ENCODE results near the gene CIPC. TPM values are rescaled to one million over a fixed set of nuclear protein-coding genes. Genes with fewer than 3 reads are reported as not detected.

The CIPC gene
- total and polyA plus RNA-seq, 2 of the 13 experiments (the other 11 are each of a cell fraction or from before 2014, with no cell fraction given), result 7.6 to 13.9 TPM

- no peak for TF ChIP-seq NFAT5 (CRISPR knock-in tag; IDR thresholded peaks at IDR 0.05)
- TF ChIP-seq ETV6 (CRISPR knock-in tag; conservative IDR thresholded peaks at IDR 0.05), result no peak
- no peak for TF ChIP-seq ZNF329 (CRISPR knock-in tag; IDR thresholded peaks at IDR 0.05; ENCODE audit: low read depth)
- TF ChIP-seq SRF (IDR thresholded peaks at IDR 0.05; ENCODE audit: low read depth, low read length), result no peak
Observed at GRCh38 chr14:77130386-77130785, 32.3 kb downstream of the CIPC start (continued).

GRCh38 chr14:77131206-77131605 is 33.1 kb downstream of the CIPC start:
- BruUV-seq (replicated peaks), result no TSS peak
- ChIA-PET CTCF (ENCODE audit: low intra/inter-chr PET ratio, low total read pairs) (no interaction called here), POLR2A (no interaction called here)
- H3K4me3 ChIP-seq (replicated peaks in 1 of 3; ENCODE audit: insufficient read depth in 1 of 3, low read depth in 2 of 3, low read length in 3 of 3), result no peak overlapping the region
- peaks cover 0 to 5% of the 10 kb centered on the region in 2 experiments; a peak in 3 of 5 replicates for H3K27me3 ChIP-seq (ENCODE audit: control insufficient read depth in 1 of 2, insufficient read depth in 2 of 2, low read length in 2 of 2)
- DNase-seq (ENCODE audit: low spot score) (no peak), FAIRE-seq (no peak), ATAC-seq (no peak)
- H3K27ac ChIP-seq (ENCODE audit: extremely low read length, insufficient read depth, low read length), result no peak overlapping the region
- H2AFZ ChIP-seq (ENCODE audit: low read length), result no peak overlapping the region
- in situ Hi-C loops (cut with HindIII; ENCODE audit: extremely low pct_ligation_motif_present, low pct_unique_long_range_greater_than_20kb) (no loop called here), intact Hi-C loops (cut with micrococcal nuclease; ENCODE audit: unreplicated experiment) (no loop called here)
- H4K20me1 ChIP-seq (ENCODE audit: insufficient read depth, low read length), result no peaks in the 10 kb centered on the region
- WGBS (ENCODE audit: low lambda C conversion rate), result 8% methylated on average over 2 of the region's 2 CpGs
- H3K36me3 ChIP-seq (replicated peaks in 1 of 2; ENCODE audit: control insufficient read depth in 1 of 2, insufficient read depth in 2 of 2, low read length in 2 of 2), result no peaks in the 10 kb centered on the region
- H3K4me1 ChIP-seq (ENCODE audit: insufficient read depth, low read length), result no peaks in the 10 kb centered on the region
- H3K4me2 ChIP-seq (ENCODE audit: low read depth, low read length), result no peak overlapping the region
- no peaks in the 10 kb centered on the region for H3K9me3 ChIP-seq (ENCODE audit: low read length)
- no peak overlapping the region for H3K9ac ChIP-seq (ENCODE audit: insufficient read depth, low read depth, low read length)
- no peaks in the 10 kb centered on the region for H3K79me2 ChIP-seq (ENCODE audit: insufficient read depth, low read length)
- TF ChIP-seq ATF7-NPFF (CRISPR knock-in tag; IDR thresholded peaks at IDR 0.05; ENCODE audit: low read depth), result no peak
- no peak for TF ChIP-seq TCF7 (IDR thresholded peaks at IDR 0.05; ENCODE audit: low read depth)
- TF ChIP-seq RNF2 (conservative IDR thresholded peaks at IDR 0.05; ENCODE audit: low read depth), result no peak
- no peak for TF ChIP-seq POLR2AphosphoS2 (IDR thresholded peaks at IDR 0.05; ENCODE audit: low read depth, low read length)
- TF ChIP-seq DNMT3B (CRISPR knock-in tag; conservative IDR thresholded peaks at IDR 0.05), result no peak
- TF ChIP-seq ZNF3 (CRISPR knock-in tag; IDR thresholded peaks at IDR 0.05), result no peak
- TF ChIP-seq EZH2 (conservative IDR thresholded peaks at IDR 0.05; ENCODE audit: low read depth, low read length), result no peak
- no peak for TF ChIP-seq HNRNPL (IDR thresholded peaks at IDR 0.05; ENCODE audit: low read depth, low read length)
- no peak for TF ChIP-seq RARA (CRISPR knock-in tag; IDR thresholded peaks at IDR 0.05)
- no peak for TF ChIP-seq TEAD2 (CRISPR knock-in tag; IDR thresholded peaks at IDR 0.05)
- no peak for TF ChIP-seq GFI1 (CRISPR knock-in tag; IDR thresholded peaks at IDR 0.05; ENCODE audit: borderline replicate concordance)
- no peak for TF ChIP-seq ZNF17 (CRISPR knock-in tag; IDR thresholded peaks at IDR 0.05)
- no peak for TF ChIP-seq ZBTB39 (CRISPR knock-in tag; IDR thresholded peaks at IDR 0.05)
- no peak for TF ChIP-seq ZNF207 (IDR thresholded peaks at IDR 0.05; ENCODE audit: borderline replicate concordance)
